GM19023 (cell line): ENCODE data around the gene AHNAK2.

Experiments
- ATAC-seq: cut with Tn5 transposase; IDR thresholded peaks from one replicate; pipeline ENCODE4 v1.9.1; 2021; ENCODE audit warnings: mild to moderate bottlenecking, moderate library complexity; ENCODE audit not compliant: unreplicated experiment

Gene AHNAK2

DNA sequence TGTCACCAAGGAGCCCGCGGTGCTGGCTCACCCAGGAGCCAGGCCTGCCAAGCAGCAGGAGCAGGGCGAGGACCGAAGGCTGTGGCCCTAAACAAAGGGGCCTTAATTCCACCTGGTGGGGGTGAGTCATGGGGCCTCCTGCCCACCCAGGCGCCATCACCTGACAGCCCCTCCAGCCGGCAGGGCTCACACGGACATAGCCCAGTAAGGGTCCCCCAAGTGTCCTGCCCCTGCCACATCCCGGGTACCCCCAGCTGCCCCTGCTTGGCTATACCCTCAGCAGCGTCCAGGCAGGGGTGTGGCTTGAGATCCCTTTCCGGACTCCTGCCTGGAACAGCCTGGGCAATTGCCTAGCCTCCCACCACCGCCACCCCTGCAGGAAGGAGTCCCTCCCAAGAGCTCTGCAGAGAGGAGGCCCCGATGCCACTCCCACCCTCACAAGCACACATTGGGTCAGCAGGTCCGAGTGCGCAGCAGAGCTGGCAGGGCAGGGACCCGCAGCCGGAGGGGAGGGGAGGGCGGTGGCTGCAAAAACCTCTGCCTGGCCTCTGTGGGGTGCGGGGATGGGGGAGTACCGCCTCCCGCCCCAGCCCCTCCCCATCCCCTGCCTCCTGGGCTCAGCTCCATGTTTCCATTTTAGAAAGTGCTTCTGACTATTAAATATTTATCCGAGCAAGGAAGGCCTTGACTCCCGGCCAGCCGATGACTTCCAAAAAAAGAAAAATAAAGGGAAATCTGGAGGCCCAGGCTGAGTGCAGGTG lies 4.6 kb downstream of the AHNAK2 start:
- no peak for ATAC-seq

DNA sequence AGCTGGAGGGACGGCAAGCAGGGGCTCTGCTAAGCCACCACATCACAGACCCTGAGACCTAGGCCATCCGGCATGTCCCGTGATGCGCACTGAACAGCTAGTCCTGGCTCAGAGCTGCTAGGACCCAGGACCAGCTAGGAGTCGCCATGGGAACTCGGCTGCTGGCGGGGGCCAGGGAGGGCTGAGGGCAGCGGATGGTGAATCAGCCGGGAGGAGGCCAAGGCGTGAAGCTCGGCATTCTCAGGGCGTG lies 5.1 kb downstream of the AHNAK2 start:
- ATAC-seq: no peak

DNA sequence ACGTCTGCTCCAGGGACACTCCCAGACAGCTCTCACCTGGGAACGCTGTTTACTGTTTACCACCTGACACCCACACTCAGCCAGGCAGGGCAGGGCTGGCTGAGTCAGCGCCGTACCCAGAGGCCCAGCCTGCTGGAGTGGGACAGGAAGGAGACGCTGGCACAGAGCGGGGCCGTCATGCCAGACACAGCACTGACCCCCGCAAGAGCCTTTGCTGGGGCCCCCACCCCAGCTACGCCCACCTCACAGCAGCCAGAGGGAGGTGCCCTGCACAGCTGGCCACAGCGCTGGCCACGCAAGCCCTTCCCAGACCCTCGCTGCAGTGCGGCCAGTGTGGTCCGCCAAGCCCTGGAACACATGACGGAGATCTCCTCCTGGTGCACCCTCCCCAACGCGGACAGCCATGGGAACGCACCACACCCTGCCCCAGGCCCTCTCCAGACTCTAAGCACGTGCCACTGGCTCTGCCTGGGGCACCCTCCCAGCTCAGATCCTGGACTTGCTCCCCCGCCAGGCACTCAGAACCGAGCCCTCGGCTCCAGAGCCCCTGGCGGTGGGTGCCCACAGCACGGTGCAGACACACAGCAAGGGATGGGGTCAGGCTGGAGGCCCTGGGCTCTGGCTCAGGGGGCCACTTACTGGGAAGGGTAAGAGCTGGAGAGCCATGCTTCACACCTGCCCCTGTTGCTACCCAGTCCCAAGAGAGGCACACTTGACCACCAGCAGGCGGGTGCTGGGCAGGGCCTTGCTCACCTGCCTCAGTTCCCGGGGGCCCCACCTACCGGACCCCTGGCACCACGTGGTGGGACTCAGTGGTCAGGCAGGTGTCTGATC lies 5.7 kb downstream of the AHNAK2 start:
- ATAC-seq: no peak

DNA sequence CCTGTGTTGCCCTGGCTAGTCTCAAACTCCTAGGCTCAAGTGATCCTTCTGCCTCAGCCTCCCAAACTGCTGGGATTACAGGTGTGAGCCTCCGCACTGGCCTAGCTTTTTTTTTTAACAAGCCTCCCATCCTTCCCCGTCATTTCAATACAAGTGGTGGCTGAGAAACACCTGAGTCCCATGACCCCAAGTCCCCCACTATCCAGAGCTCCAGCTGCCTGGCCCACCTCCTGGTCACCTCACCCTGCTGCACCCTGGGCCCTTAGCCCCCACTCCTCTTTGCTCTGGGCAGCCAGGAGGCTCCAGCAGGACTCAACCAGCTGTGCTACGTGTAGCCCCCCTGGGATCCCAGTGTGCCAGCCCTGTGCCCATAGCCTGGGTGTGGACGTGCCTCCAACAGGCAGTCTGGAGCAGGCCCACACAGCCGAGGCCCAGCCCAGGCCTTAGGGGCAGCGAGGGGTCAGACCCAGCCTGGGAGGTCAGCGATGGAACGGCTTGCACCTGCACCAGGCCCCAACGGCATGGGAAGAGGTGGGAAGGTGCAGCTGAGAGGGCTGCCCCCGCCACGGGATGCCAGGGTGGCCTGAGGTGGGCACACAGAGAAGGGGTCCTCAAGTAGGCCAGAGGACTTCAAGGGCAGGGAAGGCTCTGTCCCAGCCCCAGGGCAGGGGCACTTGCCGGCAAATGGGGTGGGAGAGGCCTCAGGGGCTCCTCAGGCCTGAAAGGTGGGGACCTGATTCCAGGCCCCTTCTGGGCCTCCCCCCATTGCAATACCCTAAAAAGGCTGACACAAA lies 6.5 kb downstream of the AHNAK2 start:
- no peak for ATAC-seq

DNA sequence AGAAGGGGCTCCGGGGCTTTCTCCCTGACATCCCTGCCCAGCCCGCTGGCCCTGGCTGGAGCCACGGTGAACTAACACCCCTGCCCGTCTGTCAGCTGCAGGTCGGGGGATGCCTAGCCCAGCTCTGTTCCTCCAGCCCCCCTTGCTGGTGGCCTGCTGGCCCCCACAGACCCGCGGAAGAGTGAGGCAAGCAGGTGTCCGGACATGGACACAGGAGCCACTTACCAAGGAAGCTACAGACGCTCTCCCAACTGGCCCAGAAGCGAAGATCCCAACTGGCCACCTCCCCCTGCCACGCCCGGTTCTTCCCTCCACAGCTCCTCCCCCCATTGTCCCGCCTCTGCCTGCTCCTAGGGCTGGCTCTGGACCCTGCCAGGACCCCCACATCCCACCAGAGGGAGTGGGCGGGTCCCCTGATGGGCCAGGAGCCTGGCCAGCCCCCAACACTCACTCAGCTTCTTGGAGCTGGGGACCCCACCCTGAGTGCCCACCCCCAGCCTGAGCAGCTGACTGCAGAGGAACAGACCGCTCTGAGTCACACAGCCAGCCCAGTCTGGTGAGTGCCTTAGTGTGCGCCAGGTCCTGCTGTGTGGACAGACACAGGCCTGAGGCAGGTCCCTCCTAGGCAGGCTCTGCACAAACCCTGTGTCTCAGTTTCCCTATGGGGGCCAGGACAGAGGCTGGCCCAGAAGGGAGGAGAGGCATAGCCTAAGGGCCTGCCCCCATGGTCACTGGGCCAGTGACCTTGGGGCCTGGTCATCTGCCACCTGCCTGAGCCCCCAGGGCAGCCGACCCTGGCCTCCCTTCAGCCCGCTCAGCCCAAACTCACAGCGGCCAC lies 7.7 kb downstream of the AHNAK2 start:
- no peak for ATAC-seq

DNA sequence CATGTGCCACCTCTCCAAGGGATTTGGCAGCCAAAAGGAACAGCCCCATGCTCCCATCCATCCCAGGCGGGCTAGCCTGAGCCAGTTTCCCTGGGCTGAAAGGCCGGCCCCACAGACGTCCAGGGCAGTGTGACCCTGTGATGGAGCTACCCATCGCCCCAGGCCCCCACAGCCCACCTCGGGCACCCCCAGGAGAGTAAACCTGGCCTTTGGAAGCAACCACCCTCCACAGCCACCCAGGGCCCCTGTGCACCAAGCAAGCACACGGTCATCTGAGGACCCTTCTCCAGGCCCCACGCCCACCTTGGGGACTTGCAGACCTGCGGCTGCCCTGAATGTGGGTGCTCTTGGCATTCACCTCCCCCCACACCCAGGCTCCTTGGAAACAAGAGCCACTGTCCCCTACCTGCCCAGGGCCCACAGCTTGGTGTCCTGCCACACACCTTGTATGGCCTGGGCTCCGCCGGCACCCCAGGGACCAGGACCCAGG lies 8.4 kb downstream of the AHNAK2 start:
- no peak for ATAC-seq

DNA sequence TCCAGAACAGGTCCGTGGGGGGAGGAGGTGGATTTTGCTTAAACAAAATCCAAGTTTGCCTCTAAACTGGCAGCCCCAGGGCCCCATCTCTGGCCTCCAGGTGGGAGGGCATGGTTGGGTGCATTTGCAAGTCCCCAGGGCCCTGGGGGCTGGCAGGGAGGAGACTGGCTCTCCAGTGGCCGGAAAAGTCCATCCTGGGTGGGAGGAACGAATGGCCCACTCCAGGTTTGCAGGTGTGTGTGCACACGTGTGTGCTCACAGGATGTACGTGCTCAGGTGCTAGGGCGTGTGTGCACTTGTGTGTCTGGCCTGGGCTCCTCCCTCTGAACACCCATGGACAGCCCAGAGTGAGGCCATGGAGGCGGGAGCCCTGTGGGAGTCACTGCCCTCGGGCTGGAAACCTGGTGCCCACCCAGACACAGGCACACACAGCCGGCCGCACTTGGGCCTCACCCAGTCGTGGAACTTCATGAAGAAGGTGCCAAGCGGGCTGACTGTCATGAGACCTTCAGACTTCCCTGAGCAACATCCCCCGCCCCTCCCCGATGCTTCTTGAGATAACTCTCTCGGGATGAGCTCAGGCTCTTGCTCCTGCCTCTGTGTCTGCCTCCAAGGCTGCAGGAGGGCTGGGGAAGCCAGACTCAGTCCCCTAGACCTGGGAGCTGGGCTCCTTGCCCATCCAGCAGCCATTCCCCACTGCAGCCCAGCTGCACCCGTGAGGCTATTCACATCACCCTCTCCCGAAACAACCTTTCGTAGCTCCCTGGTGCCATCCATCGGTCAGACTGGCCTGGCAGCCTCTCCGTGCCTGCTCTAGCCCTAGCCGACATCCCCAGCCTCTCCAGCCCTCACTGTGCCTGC lies 9.4 kb downstream of the AHNAK2 start:
- no peak for ATAC-seq

DNA sequence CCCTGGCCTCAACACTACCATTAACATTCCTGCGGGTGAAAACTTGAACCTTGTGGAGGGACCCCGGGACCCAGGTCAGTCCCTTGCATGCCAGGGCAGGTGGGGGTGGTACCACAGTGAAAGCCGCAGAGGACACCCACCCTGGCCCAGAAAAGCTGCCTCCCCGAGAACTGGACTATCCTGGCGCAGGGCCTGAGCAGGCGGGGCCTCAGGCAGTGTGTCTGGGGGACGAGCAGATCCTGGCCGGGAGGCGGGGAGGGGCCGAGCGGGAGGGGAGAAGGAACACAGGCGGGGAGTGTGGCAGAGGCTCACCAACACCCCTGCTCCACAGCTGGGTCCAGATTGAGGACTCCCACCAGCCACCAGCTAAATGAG lies 10.0 kb downstream of the AHNAK2 start:
- no peak for ATAC-seq

DNA sequence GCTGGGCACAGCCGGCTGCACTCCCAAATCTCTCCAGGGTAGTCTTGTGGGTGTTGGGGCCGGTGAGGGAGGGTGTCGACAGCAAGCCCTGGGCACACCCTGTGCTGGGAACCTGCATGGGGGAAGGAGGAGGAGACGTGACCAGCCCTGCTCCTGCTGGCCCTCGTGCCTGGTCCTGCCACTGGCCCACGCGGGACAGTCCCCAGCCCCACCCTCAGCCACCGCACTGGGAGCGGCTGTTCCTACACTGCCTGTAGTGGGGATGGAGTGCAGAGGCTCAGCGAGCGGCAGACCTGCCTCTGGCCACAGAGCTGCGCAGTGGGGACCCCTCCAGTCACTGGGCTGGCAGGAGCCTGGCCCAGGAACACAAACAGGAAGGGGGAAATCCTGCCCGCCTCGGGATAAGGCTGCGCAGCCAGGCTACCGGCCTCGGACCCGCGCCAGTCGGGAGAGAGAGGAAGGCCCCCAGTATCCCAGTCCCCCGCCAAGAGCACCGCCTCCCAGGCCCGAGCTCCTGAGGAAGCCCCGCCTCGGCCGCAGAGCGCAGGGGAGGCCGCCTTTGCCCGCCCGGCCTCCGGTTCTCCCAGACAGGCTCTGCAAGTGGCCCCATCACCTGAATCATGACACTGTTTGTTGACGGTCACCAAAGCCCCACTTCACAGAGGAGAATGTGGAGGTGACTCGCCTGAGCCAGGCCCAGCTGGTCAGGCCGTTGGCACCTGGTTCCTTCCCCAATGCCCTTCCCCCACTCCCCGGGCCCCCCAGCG lies 10.6 kb downstream of the AHNAK2 start:
- ATAC-seq: no peak

DNA sequence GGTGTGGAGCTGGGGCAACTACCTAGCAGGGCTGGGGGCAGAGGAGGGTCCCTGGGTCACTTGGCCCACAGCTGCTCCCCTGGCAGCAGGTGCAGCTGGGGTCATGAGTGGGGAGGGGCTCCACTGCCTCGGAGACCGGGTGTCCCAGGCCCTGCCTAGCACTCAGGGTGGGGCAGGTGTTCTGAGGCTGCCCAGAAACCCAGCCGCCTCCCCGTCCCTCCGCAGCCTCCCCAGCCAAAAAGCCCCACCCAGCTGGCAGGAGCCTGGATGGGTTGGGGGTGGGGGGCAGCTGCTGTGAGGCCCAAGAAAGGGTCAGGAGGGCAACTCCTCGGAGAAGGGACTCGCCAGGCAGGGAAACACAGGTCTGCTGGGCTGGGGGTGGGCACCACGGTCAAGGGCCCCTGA lies 11.2 kb downstream of the AHNAK2 start:
- no peak for ATAC-seq

DNA sequence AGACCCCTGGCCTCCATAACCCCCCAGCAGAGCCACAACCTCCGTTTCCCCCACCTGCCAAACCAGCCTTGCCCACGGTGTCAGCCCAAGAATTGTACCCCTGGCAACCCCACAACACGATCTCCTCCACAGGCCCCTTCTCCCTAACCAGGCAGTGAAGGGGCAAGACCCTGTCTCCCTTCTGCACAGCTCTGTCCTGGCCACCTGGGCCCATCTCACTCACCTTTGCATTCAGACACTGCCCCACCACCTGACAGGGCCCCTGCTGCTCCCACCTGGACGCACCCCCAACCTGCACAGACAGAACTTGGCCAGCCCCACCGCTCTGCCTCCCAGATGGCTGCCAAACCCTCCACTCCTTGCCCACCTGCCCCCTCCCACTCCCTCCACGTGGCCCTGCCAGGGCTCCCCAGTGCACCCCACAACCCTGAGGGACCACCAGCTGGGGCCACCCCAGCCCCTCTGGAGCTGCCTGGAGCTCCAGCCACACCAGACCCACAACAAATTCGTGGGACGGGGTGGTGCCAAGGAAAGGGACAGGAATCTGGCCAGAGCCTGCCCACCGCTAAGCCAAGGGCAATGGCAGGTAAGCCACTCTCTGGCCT lies 11.8 kb downstream of the AHNAK2 start:
- no peak for ATAC-seq

DNA sequence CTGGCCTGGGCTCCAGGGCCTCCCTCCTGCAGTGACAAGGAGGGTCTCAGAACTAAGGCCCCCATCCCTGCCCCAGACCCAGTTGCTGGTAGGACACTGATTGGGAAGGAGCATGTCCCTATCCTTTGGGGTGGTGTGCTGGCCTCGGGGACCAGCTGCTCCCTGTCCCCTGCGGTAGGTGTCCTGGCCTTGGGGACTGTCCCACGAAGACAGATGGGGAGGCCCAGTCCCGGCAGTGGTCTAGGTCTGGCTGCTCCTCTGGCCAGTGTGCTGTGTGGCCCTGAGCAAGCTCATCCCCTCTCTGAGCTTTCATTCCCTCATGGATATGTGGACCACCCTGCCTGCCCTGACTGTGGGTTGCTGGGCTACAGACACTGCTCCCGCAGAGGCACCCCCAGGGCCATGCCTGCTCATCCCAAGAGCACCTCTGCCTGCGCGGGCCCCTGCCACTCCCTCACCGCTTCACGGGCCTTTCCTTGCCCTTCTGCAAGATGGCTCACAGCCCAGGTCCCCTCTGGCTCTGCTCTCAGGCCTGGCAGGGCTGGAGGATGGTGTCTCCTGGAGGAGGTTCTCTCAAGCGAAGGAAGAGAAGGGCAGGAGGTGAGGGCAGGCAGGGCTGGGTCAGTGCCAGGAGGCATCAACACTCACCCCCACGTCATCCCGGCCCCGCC lies 12.5 kb downstream of the AHNAK2 start:
- no peak for ATAC-seq

DNA sequence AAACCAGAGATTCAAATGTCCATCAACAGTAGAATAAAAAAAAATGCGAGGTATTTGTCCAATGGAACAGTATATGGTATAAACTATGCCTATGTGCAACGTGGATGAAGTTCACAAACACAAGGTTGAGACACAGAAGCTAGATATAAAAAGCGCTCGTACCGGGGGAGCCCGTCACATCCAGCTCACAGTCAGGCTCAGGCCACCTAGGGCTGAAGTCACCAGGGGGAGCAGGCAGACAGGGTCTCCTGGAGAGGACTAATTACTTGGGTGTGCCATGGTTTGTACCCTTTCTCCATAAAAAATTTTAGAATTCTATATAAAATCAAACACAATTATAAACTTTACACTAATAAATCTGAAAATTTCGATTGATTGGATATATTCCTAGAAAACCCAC lies 13.6 kb downstream of the AHNAK2 start:
- no peak for ATAC-seq

DNA sequence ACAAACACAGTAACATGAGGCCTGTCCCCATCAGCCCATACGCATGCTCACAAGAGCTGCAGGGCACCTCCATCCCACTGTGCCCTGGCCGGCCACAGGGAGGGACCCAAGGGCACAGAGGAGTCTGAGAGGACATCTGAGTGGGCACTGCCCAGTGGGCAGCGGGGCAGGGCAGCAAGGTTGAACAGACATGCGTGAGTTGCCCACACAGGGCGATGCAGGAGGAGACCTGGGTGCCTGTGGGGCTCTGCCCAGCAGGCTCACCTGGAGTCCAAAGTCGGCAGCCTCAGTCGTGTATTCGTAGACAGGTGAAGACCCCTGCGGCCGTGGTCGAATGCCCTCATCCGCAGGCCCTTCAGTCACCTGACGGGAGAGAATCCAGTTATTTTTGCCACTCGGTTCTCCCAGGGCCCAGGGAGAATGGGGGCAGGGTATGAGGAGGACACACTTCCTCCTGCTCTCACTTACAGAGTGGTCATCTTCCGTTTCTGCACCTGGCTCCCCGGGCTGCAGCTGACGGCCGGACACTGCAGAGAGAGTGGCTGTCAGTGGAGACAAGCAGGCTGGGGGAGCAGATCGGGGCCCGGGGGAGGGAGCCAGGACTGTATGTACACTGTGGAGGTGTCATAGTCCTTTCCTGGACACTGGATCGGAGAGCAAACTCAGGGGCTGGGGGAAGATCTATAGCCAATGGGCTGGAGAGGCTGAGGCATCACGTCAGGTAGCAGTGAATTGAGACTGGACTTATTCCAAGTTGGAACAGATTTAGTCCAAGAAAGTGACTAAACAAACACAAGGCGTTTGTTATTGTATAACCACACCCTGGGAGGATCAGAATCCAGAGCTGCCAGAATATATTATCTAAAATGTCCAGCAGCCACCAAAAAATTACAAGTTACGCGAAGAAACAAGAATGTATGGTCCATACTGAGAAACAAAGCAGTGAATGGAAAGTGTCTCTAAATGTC lies 20.7 kb downstream of the AHNAK2 start:
- ATAC-seq: no peak

DNA sequence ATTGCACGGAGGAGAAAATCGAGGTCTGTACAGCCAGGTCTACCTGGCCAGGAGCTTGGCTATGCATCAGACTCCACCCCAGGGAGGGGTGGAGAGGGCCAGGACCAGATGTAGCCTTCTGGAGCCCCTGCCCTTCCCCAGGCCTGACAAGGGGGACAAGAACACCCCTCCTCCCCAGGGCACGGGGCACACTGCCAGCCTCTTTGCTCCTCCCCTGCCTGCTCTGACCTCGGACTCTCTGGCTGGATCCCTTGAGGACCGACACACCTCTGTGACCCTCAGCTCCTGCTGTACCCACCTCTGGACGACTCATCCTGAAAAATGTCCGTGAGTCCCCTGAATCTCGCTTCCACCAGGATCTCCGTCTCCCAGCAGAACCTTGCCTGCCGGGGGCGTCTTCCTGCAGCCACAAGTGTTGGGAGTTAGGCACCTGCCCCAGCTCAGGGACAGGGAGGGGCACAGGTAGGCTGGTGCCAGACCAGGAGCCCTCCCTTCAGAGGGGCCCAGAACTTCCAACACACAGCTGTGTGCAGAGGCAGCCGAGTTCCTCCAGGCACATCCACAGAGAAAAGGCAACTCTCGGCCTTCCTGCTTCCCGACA lies 21.8 kb downstream of the AHNAK2 start:
- no peak for ATAC-seq

DNA sequence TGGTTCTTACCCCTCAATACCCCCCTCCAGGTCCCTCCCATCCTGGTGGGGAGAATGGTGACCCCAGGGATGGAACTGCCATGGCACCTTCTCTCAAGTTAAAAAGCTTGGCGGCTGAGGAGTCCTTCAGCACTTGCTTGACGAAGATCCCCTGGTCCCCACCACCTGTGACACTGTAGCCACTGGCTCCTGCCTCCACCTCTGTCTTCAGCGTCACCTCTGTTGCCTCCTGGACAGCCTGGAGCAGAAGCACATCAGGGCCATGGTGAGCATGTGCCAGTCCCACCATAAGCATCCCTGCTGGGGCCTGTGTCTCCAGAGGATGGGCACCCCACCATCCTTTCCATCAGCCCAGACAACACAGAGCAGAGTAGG lies 22.8 kb downstream of the AHNAK2 start:
- ATAC-seq: no peak
